Measurements from ENCODE around the gene RGS12. TPM values are rescaled to one million over a fixed set of nuclear protein-coding genes. Genes with fewer than 3 reads are reported as not detected.

RGS12 gene
- total RNA-seq, 1 donor from 2014 or later = 3.1 TPM

DNA sequence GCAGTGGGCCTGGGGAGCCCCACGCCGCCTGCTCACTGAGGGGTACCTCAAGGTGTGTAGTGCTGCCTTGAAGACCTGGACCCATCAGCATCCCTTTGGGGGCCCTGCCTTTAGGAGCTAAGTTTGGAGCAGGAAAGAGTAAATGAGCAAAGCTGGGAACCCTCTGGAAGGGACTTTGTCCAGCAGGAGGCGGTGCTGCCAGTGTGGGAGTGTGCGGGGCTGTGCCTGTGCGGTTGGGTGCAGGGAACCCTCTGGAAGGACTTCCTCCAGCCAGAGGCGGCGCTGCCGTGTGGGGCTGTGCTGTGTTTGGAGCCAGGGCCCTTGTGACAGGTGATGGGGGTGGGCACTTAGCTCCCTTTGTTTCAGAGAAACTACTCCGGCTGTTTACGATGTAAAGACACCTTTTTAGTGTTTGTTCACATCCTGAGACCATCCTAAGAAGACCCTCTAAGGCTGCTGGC lies 25.8 kb downstream of the RGS12 start:
- Mint-ChIP-seq H3K27ac (no peak overlapping the region), H3K27me3 (ENCODE audit: insufficient read depth) (no peaks in the 10 kb centered on the region), H3K4me1 (ENCODE audit: low read depth) (no peaks in the 10 kb centered on the region), H3K4me3 (no peak overlapping the region), H3K9me3 (no peaks in the 10 kb centered on the region), H3K36me3 (ENCODE audit: low read depth) (no peaks in the 10 kb centered on the region)
- intact Hi-C loops (cut with micrococcal nuclease) = no loop called here
- no peak for DNase-seq (ENCODE audit: low spot score)

- Mint-ChIP-seq H3K9me3 (no peaks in the 10 kb centered on the region), H3K4me1 (ENCODE audit: low read depth) (no peaks in the 10 kb centered on the region), H3K36me3 (ENCODE audit: low read depth) (no peaks in the 10 kb centered on the region), H3K27ac (no peak overlapping the region), H3K4me3 (no peak overlapping the region), H3K27me3 (ENCODE audit: insufficient read depth) (peaks cover 2% of the 10 kb centered on the region)
- no peak for DNase-seq (ENCODE audit: low spot score)
- intact Hi-C loops (cut with micrococcal nuclease) = no loop called here
Observed at GRCh38 chr4:3320361-3321023, 27.7 kb downstream of the RGS12 start.

GRCh38 chr4:3321295-3321889 lies 28.6 kb downstream of the RGS12 start:
- H3K4me1 Mint-ChIP-seq (ENCODE audit: low read depth) = no peaks in the 10 kb centered on the region
- H3K27ac Mint-ChIP-seq = no peak overlapping the region
- DNase-seq (ENCODE audit: low spot score) = no peak
- no peaks in the 10 kb centered on the region for H3K9me3 Mint-ChIP-seq
- H3K27me3 Mint-ChIP-seq (ENCODE audit: insufficient read depth) = peaks cover 5% of the 10 kb centered on the region
- no peak overlapping the region for H3K4me3 Mint-ChIP-seq
- no peaks in the 10 kb centered on the region for H3K36me3 Mint-ChIP-seq (ENCODE audit: low read depth)
- intact Hi-C loops (cut with micrococcal nuclease) = no loop called here

GRCh38 chr4:3322059-3322550 lies 29.3 kb downstream of the RGS12 start:
- H3K27ac Mint-ChIP-seq = no peak overlapping the region
- H3K36me3 Mint-ChIP-seq (ENCODE audit: low read depth) = no peaks in the 10 kb centered on the region
- no peaks in the 10 kb centered on the region for H3K4me1 Mint-ChIP-seq (ENCODE audit: low read depth)
- intact Hi-C loops (cut with micrococcal nuclease) = no loop called here
- H3K27me3 Mint-ChIP-seq (ENCODE audit: insufficient read depth) = peaks cover 5% of the 10 kb centered on the region
- no peak overlapping the region for H3K4me3 Mint-ChIP-seq
- no peaks in the 10 kb centered on the region for H3K9me3 Mint-ChIP-seq
- DNase-seq (ENCODE audit: low spot score) = no peak

GRCh38 chr4:3323071-3323481 lies 30.3 kb downstream of the RGS12 start:
- H3K36me3 Mint-ChIP-seq (ENCODE audit: low read depth) = no peaks in the 10 kb centered on the region
- H3K9me3 Mint-ChIP-seq = no peaks in the 10 kb centered on the region
- no peak for DNase-seq (ENCODE audit: low spot score)
- H3K4me3 Mint-ChIP-seq = no peak overlapping the region
- H3K27me3 Mint-ChIP-seq (ENCODE audit: insufficient read depth) = peaks cover 7% of the 10 kb centered on the region
- intact Hi-C loops (cut with micrococcal nuclease) = no loop called here
- H3K4me1 Mint-ChIP-seq (ENCODE audit: low read depth) = no peaks in the 10 kb centered on the region
- H3K27ac Mint-ChIP-seq = no peak overlapping the region

DNA sequence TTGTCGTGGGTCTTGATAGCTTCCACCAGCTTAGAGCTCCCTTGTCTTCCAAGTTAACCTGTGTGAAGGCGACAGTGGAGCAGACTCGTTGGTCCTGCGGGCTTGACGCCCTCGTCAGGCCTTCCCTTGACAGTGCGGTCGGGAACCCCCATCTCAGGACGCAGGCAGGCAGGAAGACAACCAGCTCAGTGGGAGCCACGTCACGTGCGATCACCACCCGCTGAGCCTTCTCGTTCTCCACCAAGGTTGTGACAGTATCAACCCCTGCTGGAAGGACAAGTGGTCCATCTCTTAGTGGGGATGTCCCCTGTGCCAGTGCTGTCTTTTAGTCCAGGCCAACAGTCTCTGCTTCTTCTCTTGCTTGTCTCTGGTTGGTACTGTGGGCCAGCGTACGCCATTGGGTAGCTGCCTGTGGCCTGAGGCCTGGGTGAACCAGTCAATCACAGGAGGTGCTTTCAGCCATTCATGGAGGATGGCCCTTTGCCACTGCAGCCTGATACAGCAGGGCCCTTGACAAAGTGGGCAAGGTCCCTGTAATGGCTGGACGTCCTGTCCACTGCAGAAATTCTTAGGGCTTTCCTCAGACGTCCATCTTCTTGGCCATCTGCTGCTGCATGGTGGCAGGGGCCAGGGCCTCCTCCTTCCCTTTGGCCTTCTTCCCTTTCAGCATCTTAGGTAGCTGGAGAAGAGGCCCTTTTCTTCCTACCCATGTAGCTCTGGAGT lies 31.4 kb downstream of the RGS12 start:
- no peak overlapping the region for H3K27ac Mint-ChIP-seq
- no peaks in the 10 kb centered on the region for H3K9me3 Mint-ChIP-seq
- no peaks in the 10 kb centered on the region for H3K4me1 Mint-ChIP-seq (ENCODE audit: low read depth)
- DNase-seq (ENCODE audit: low spot score) = no peak
- intact Hi-C loops (cut with micrococcal nuclease) = no loop called here
- no peak overlapping the region for H3K4me3 Mint-ChIP-seq
- no peaks in the 10 kb centered on the region for H3K36me3 Mint-ChIP-seq (ENCODE audit: low read depth)
- H3K27me3 Mint-ChIP-seq (ENCODE audit: insufficient read depth) = peaks cover 7% of the 10 kb centered on the region

DNA sequence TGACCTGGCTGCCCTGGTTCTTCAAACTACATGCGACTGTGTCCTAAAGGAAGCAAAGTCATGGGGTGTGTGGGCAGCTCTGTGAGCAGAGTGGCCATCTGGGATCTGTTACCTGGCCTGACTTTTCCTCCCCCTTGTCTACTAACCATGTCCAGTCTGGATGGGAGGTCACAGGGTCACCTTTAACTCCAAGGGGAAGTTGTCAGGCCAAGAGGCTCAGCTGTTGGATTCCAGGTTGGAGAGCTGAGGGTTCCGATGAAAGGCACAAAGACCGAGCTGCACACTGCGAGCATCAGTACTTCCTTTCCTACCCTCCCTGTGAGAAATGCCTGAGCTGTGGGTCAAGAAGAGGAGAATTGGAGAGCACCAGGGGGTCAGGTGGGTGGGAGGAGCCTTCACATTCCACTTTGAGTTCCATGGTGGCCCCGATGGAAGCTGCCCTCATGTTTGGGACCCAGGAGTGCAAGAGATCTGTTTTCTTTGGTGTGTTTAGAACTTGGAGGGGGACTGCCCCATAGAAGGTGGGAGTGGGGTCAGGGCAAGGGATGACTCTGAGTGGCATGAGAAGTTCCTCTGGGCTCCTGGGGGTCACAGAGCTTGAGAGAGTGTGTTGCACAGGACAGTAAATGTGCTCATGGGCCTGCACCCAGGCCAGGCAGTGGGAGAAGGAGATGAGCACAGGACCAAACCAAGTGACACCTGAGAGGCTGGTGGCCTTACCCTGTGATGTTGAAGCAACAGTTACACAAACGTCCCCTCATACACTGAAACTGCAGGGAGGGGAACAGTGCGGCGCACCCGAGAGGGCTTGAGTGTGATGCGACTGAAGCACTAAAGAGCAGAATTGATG lies 36.2 kb downstream of the RGS12 start:
- intact Hi-C loops (cut with micrococcal nuclease) = loop anchor here (5.0 kb wide), 1 partner anchor 48 kb away; no protein-coding TSS in a partner anchor
- no peak for DNase-seq (ENCODE audit: low spot score)
- Mint-ChIP-seq H3K9me3 (no peaks in the 10 kb centered on the region), H3K4me1 (ENCODE audit: low read depth) (no peaks in the 10 kb centered on the region), H3K36me3 (ENCODE audit: low read depth) (no peaks in the 10 kb centered on the region), H3K4me3 (no peak overlapping the region), H3K27me3 (ENCODE audit: insufficient read depth) (peaks cover 9% of the 10 kb centered on the region), H3K27ac (no peak overlapping the region)

DNA sequence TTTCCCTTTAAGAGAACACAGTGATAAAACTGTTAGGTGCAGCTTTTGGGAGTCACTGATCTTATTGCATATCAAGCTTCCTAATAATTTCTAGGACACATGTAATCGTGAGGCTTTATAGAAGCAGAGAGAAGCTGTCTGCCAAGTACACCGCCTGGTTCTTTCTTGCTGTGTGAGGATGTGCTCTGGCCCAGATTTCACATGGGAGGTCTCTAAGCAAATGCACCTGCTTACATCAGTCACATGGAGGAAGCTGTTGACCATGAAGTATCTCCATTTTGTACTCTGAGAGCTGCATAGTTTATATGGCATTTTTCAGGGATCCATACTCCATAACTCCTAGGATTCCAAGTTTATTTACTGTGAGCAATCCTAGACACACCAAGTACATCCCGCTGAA lies 37.1 kb downstream of the RGS12 start:
- DNase-seq (ENCODE audit: low spot score) = no peak
- H3K9me3 Mint-ChIP-seq = no peaks in the 10 kb centered on the region
- intact Hi-C loops (cut with micrococcal nuclease) = loop anchor here (5.0 kb wide), 1 partner anchor 47 kb away; no protein-coding TSS in a partner anchor

GRCh38 chr4:3330707-3331106 lies 37.9 kb downstream of the RGS12 start:
- H3K36me3 Mint-ChIP-seq (ENCODE audit: low read depth) = no peaks in the 10 kb centered on the region
- DNase-seq (ENCODE audit: low spot score) = no peak
- H3K27me3 Mint-ChIP-seq (ENCODE audit: insufficient read depth) = peaks cover 7% of the 10 kb centered on the region
- H3K4me3 Mint-ChIP-seq = no peak overlapping the region
- no peaks in the 10 kb centered on the region for H3K4me1 Mint-ChIP-seq (ENCODE audit: low read depth)
- no peaks in the 10 kb centered on the region for H3K9me3 Mint-ChIP-seq
- H3K27ac Mint-ChIP-seq = no peak overlapping the region
- intact Hi-C loops (cut with micrococcal nuclease) = no loop called here

More for the DNA sequence above, 37.1 kb downstream of the RGS12 start:
- peaks cover 7% of the 10 kb centered on the region for H3K27me3 Mint-ChIP-seq (ENCODE audit: insufficient read depth)
- H3K27ac Mint-ChIP-seq = no peak overlapping the region
- H3K4me1 Mint-ChIP-seq (ENCODE audit: low read depth) = no peaks in the 10 kb centered on the region
- no peak overlapping the region for H3K4me3 Mint-ChIP-seq
- H3K36me3 Mint-ChIP-seq (ENCODE audit: low read depth) = no peaks in the 10 kb centered on the region

GRCh38 chr4:3331511-3332394 lies 38.9 kb downstream of the RGS12 start:
- Mint-ChIP-seq H3K9me3 (no peaks in the 10 kb centered on the region), H3K36me3 (ENCODE audit: low read depth) (no peaks in the 10 kb centered on the region), H3K27me3 (ENCODE audit: insufficient read depth) (peaks cover 4% of the 10 kb centered on the region), H3K4me1 (ENCODE audit: low read depth) (no peaks in the 10 kb centered on the region), H3K4me3 (no peak overlapping the region), H3K27ac (no peak overlapping the region)
- no peak for DNase-seq (ENCODE audit: low spot score)
- intact Hi-C loops (cut with micrococcal nuclease) = no loop called here

DNA sequence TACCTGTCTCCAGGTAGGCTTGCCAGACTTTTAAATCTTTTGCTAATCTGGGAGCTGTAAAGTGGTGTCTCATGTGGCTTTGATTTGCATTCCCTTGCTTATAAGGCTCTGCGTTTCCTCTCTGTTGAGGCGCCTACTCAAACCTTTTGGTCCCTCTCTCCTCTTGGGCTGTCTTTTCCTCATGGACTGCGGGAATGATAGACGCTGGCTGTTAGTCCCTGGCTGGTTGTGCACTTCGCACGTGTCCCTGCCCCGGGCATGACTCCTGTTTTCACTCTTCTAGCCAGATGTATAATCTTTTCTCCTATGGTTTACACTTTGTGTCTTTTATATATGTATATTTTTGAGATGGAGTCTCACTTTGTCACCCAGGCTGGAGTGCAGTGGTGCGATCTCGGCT lies 39.7 kb downstream of the RGS12 start:
- no peaks in the 10 kb centered on the region for H3K4me1 Mint-ChIP-seq (ENCODE audit: low read depth)
- no peak overlapping the region for H3K27ac Mint-ChIP-seq
- H3K36me3 Mint-ChIP-seq (ENCODE audit: low read depth) = no peaks in the 10 kb centered on the region
- DNase-seq (ENCODE audit: low spot score) = no peak
- peaks cover 4% of the 10 kb centered on the region for H3K27me3 Mint-ChIP-seq (ENCODE audit: insufficient read depth)
- intact Hi-C loops (cut with micrococcal nuclease) = no loop called here
- no peak overlapping the region for H3K4me3 Mint-ChIP-seq
- no peaks in the 10 kb centered on the region for H3K9me3 Mint-ChIP-seq

DNA sequence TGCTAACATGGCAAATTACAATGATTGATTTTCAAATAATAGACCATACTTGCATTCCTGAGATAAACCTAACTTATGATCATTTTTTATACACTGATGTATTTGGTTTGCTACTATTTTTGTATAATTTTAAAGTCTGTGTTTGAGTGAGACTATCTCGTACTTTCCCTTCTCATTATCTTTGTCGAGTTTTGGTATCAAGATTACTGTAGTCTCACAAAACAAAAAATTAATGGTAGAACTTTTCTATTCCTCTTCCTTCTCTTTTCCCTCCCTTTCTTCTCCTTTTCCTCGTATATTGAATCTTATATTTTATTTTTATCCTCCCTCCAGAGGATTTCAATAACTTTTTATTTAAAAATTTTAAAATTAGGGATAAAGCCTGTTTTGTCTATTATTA lies 41.5 kb downstream of the RGS12 start:
- intact Hi-C loops (cut with micrococcal nuclease) = no loop called here
- no peak overlapping the region for H3K27ac Mint-ChIP-seq

More for the DNA sequence above, 41.5 kb downstream of the RGS12 start:
- no peak overlapping the region for H3K4me3 Mint-ChIP-seq
- no peaks in the 10 kb centered on the region for H3K36me3 Mint-ChIP-seq (ENCODE audit: low read depth)
- H3K27me3 Mint-ChIP-seq (ENCODE audit: insufficient read depth) = peaks cover 1% of the 10 kb centered on the region
- DNase-seq (ENCODE audit: low spot score) = no peak
- no peaks in the 10 kb centered on the region for H3K4me1 Mint-ChIP-seq (ENCODE audit: low read depth)
- no peaks in the 10 kb centered on the region for H3K9me3 Mint-ChIP-seq

Measured in activated T-helper 1 cell treated with anti-CD3 and anti-CD28 coated beads, Interleukin-12 subunit alpha, Interleukin-12 subunit beta, Interleukin-2, Interleukin-4 antibody, amounts not matched to agents 30 ng/mL and 10 ng/mL and 1 ng/mL, durations not matched to agents 14 hours and 24 hours and 36 hours (primary cell).